GM19463 (cell line): ENCODE data around the gene JPT1.

Experiments
- ATAC-seq: cut with Tn5 transposase; IDR thresholded peaks from one replicate; pipeline ENCODE4 v1.9.1; 2021; ENCODE audit warnings: mild to moderate bottlenecking, moderate library complexity; ENCODE audit not compliant: unreplicated experiment

JPT1 gene

DNA sequence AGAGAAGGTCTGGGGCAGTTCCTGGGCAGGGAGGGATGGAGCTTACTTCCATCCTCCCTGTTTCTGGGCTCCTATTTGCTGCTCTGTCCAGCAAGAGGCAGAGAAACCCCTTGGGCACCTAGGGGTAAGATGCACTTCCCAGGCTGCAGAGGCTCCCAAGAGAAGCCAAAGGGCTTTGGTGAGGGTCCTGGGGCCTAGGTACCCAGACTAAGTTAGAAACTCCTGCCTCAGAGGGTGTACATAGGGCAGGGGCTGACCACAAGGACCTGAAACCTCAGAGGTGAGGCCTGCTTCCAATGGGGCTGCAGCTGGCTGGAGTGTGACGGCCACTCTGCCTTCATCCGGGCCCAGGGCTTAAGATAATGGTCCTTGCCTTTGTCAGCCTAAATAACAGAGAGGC is 46.1 kb downstream of the JPT1 start:
- ATAC-seq: no peak

DNA sequence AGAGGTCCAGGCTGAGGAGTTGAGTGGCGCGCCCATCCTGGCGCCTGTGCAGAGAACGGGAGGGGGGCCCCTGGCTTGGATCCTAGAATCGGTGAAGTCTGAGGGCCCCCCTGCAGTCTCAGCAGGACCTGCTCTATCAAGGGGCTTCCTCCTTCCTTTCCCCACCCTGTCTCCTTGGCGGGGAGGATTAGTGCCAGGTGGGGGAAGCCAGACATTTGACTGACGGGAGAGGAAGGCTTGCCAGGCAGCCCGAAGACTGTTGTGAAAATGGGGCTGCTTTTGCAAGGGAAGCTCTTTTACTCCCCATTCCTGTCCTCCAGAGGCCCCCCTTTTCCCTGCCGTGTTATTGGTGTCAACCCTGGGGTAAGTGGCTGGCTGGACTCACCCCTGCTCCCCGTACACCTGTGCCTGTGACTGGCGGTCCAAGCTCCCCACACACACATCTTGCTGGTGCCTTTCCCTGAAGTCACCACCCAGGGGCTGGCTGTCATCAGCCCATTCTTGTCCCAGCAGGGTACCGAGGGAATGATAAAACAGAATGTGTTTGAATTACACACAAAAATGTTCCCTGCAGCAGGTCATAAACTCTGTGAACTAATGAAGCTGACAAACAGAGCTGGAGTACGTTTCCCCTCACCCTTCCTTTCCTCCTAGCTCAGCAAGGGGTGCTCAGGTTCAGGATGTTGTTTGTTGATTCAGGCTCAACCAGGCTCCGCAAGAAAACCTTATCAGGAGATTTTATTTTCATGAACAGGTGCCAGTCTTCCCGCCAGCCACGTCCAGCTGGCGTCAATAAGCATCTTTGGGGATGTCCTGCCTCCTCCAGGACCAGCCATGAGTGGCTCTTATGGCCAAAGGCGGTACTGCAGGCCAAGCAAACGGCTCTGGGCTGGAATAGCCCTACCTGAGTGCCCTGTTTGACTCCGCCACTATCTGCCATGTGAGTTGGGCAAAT is 48.9 kb downstream of the JPT1 start:
- no peak for ATAC-seq

- no peak for ATAC-seq
These were observed 50.4 kb downstream of the JPT1 start for GRCh38 chr17:75103601-75104554.

DNA sequence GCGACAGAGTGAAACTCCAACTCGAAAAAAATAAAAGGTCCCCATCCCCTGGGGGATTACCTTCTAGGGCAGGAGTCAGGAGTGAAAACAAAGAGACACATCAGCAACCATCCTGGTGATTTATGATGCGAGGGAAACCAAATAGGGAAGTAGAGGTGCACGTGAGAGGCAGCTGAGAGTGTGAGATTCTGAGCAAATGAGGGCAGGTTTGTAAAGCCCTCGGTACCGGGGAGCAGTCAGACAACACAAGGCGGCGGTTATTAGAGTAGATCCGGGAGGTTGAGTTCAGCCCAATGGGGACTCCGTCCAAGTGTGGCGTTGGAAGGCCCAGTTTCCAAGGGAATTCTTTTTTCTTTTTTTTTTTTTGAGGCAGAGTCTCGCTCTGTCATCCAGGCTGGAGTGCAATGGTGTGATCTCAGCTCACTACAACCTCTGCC is 51.9 kb downstream of the JPT1 start:
- ATAC-seq: no peak

- ATAC-seq: no peak
These were observed 54.3 kb downstream of the JPT1 start for GRCh38 chr17:75099881-75100595.

DNA sequence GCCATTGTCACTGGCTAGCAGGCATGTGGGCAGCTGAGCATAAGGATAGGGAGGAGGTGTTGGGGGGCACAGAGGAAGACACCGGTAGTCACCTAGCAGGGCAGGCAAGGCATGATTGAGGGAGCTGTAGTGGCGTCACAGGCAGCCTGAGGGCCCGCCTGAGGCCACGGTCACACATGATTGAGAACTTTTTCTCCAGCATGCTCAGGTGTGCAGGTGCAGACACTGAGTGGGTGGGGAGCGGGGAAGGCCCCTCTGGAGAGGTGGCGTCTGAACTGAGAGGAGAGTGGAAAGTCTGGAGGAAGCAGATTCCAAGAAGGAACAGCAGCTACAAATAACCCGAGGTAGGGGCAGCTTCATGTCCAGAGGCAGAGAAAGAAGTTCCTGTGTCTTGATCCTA is 55.5 kb downstream of the JPT1 start:
- no peak for ATAC-seq

DNA sequence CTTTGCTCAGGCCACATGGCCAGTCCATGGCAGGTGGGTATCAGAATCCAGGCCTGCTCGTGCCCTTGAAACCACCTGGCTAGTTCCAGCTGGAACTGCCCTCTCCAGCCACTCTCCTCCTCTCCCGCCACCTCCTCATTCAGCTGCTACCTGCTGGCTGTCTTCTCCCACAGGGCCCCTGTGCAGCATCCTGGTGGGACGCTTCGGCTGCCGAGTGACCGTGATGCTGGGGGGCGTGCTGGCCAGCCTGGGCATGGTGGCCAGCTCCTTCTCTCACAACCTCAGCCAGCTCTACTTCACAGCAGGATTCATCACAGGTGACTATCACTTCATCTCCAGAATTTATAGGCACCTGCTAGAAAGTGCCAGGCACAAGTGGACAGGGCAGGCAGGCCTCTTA is 56.4 kb downstream of the JPT1 start:
- ATAC-seq: no peak

- no peak for ATAC-seq
These were observed 58.2 kb downstream of the JPT1 start for GRCh38 chr17:75096082-75096625.

DNA sequence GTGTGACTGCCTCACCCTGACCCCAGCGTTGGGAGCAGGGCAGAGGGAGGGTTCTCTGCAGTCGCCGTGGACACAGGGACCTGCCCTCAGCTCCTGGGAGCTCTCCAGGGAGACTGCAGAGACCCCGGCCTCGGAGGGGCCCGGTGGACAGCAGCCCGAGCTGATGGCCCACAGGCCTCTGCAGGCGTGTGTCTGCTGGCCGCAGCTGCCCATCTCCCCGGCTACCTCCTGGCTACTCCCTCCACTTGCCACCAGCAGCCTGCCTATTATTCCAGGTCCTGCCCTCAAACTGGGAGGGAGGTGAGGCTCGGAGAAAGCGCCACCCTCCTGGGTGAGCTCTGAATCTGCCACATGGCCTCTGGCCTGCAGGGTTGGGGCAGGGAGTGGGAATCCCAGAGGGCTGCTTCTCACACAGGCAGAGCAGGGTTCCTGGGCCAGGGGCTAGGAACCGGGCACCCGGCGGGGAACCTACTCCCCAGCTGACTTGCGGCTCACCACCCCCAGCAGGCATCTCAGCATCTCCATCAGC is 59.4 kb downstream of the JPT1 start:
- ATAC-seq: no peak

DNA sequence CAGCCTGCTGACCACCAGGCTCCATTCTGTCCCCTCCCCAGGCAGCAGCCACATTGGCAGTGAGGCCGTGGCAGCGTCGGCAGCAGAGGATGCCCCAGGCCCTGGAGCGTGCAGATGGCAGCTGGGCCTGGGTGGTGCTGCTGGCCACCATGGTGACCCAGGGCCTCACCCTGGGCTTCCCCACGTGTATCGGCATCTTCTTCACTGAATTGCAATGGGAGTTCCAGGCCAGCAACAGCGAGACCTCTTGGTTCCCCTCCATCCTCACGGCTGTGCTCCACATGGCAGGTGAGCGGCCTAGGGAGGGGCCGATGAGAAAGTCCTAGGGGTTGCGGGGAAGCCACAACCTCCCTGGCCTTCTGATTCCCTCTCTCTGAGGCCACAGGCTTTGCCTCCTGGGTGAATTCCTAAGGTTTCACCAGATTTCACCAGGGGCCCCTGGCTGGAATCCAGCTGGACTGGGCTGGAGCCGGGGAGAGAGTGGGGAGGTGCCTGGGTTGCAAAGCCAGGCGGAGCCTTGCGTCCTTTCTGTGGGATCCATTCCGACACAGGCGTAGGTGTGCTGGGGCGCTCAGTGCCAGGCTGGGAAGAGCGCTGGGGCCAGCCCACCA is 60.7 kb downstream of the JPT1 start:
- ATAC-seq: no peak

GRCh38 chr17:75091855-75092327 is 62.4 kb downstream of the JPT1 start:
- no peak for ATAC-seq

GRCh38 chr17:75090871-75091854 is 63.1 kb downstream of the JPT1 start:
- ATAC-seq: no peak

GRCh38 chr17:75088465-75089417 is 65.6 kb downstream of the JPT1 start:
- no peak for ATAC-seq

- ATAC-seq: peak; percentile 70
These were observed 66.5 kb downstream of the JPT1 start, which contains the start of gene SLC16A5 for GRCh38 chr17:75087558-75088453. Gene SLC16A5, plus strand, starts transcription at chr17:75087954. Its CDS starts 5,683 bp downstream, at chr17:75093637.

DNA sequence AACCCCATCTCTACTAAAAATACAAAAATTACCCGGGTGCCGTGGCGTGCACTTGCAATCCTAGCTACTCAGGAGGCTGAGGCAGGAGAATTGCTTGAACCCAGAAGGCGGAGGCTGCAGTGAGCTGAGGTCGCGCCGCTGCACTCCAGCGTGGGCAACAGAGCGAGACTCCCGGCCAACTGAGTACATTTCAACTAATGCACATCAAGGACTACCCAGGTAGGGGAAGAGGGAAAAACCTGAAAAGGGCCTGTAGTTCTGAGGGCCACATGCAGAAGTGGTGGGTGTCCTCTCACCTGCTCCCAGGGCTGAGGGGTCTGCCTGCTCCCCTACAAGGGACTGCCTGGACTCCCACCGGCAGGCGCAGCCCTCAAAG is 67.1 kb downstream of the JPT1 start:
- ATAC-seq: no peak

GRCh38 chr17:75086496-75087181 is 67.7 kb downstream of the JPT1 start:
- ATAC-seq: no peak
